Nephron (organoid): Measurements from ENCODE around the gene SCNN1A.

ENCODE experiments used
- H3K27ac Mint-ChIP-seq, 3 experiments: 2 replicates each; pipeline ENCODE4 v1.8.0; 2020; ENCODE audit warnings: mixed read lengths in 3 of 3, mild to moderate bottlenecking in 2 of 3, moderate library complexity in 1 of 3
- H3K27me3 Mint-ChIP-seq: 2 replicates; pipeline ENCODE4 v1.8.0; 2021; ENCODE audit warnings: low read depth, mild to moderate bottlenecking, moderate library complexity, mixed read lengths
- H3K36me3 Mint-ChIP-seq: 2 replicates; pipeline ENCODE4 v1.8.0; 2020; ENCODE audit warnings: low read depth, mixed read lengths
- H3K4me1 Mint-ChIP-seq: 2 replicates; pipeline ENCODE4 v1.8.0; 2020; ENCODE audit warnings: mixed read lengths
- H3K4me3 Mint-ChIP-seq, 3 experiments: 2 replicates each; pipeline ENCODE4 v1.8.0; 2020; ENCODE audit warnings: mild to moderate bottlenecking in 3 of 3, mixed read lengths in 3 of 3, moderate library complexity in 2 of 3
- H3K9me3 Mint-ChIP-seq: 2 replicates; pipeline ENCODE4 v1.8.0; 2020; ENCODE audit warnings: mixed read lengths
- CTCF ChIP-seq, 3 experiments: fragments of 200-600 bp; sonication (generic); IDR thresholded peaks; one replicate each; pipeline ENCODE4 v1.5.0; 2021; ENCODE audit warnings: antibody characterized with exemption in 3 of 3; ENCODE audit not compliant: unreplicated experiment in 3 of 3

The SCNN1A gene

GRCh38 chr12:6377667-6377994, 2.3 kb upstream of the SCNN1A start:
- Mint-ChIP-seq H3K27me3 (peaks cover 5% of the 10 kb centered on the region), H3K4me1 (peaks cover 57% of the 10 kb centered on the region), H3K36me3 (no peaks in the 10 kb centered on the region), H3K9me3 (no peaks in the 10 kb centered on the region), H3K27ac (peak overlapping the region; percentile 57 to 97 (median 90)), H3K4me3 (no peak overlapping the region)
- TF ChIP-seq CTCF (IDR thresholded peaks at IDR 0.05; ENCODE audit: unreplicated experiment in 3 of 3): no peak

GRCh38 chr12:6376870-6377666, 1.7 kb upstream of the SCNN1A start:
- Mint-ChIP-seq H3K4me1 (peaks cover 59% of the 10 kb centered on the region), H3K4me3 (peak overlapping the region in 1 of 3 experiments; percentile 2), H3K27ac (peak overlapping the region; percentile 86 to 97 (median 90)), H3K36me3 (no peaks in the 10 kb centered on the region), H3K9me3 (no peaks in the 10 kb centered on the region), H3K27me3 (peaks cover 7% of the 10 kb centered on the region)
- TF ChIP-seq CTCF (IDR thresholded peaks at IDR 0.05; ENCODE audit: unreplicated experiment in 3 of 3): no peak

- no peaks in the 10 kb centered on the region for H3K9me3 Mint-ChIP-seq
- H3K36me3 Mint-ChIP-seq: no peaks in the 10 kb centered on the region
- H3K4me1 Mint-ChIP-seq: peaks cover 57% of the 10 kb centered on the region
- H3K4me3 Mint-ChIP-seq: peak overlapping the region; percentile 2 to 80 (median 27)
- H3K27me3 Mint-ChIP-seq: peaks cover 9% of the 10 kb centered on the region
- peak in 2 of 3 experiments; percentile 37 to 46 for TF ChIP-seq CTCF (IDR thresholded peaks at IDR 0.05; ENCODE audit: unreplicated experiment in 3 of 3)
- peak overlapping the region; percentile 86 to 97 (median 90) for H3K27ac Mint-ChIP-seq
Measured at GRCh38 chr12:6376079-6376869, 911 bp upstream of the SCNN1A start.

- no peaks in the 10 kb centered on the region for H3K36me3 Mint-ChIP-seq
- no peak for TF ChIP-seq CTCF (IDR thresholded peaks at IDR 0.05; ENCODE audit: unreplicated experiment in 3 of 3)
- H3K27ac Mint-ChIP-seq: peak overlapping the region; percentile 77 to 97 (median 90)
- H3K4me3 Mint-ChIP-seq: peak overlapping the region; percentile 5 to 80 (median 27)
- H3K4me1 Mint-ChIP-seq: peaks cover 59% of the 10 kb centered on the region
- peaks cover 12% of the 10 kb centered on the region for H3K27me3 Mint-ChIP-seq
- H3K9me3 Mint-ChIP-seq: no peaks in the 10 kb centered on the region
Measured at GRCh38 chr12:6374786-6375160, 590 bp downstream of the SCNN1A start.

- no peak for TF ChIP-seq CTCF (IDR thresholded peaks at IDR 0.05; ENCODE audit: unreplicated experiment in 3 of 3)
- peak overlapping the region in 2 of 3 experiments; percentile 19 to 80 for H3K4me3 Mint-ChIP-seq
- peaks cover 12% of the 10 kb centered on the region for H3K27me3 Mint-ChIP-seq
- peaks cover 56% of the 10 kb centered on the region for H3K4me1 Mint-ChIP-seq
- no peaks in the 10 kb centered on the region for H3K9me3 Mint-ChIP-seq
- peak overlapping the region; percentile 27 to 78 (median 77) for H3K27ac Mint-ChIP-seq
- H3K36me3 Mint-ChIP-seq: no peaks in the 10 kb centered on the region
Measured at GRCh38 chr12:6374028-6374785, 1.2 kb downstream of the SCNN1A start.
